SK-N-SH (cell line): ENCODE data around the gene DPPA2. TPM values are rescaled to one million over a fixed set of nuclear protein-coding genes. Genes with fewer than 3 reads are reported as not detected.

ENCODE experiments used
- CTCF ChIA-PET: fragments of 300-600, 350-600 bp; formaldehyde crosslinking; extraction: SDS; loops from one replicate; lab custom pipeline; 2021; lab: Yijun Ruan, JAX
- POLR2A ChIA-PET: fragments of 350-600 bp; sonication (Branson Sonifier 250); formaldehyde crosslinking; extraction: SDS; loops from one replicate; lab custom pipeline; 2020; ENCODE audit warnings: antibody characterized with exemption, inconsistent platforms; lab: Yijun Ruan, JAX
- DNase-seq: peaks from one replicate; pipeline ENCODE4 v3.0.0; 2012
- H2AFZ ChIP-seq: fragments of 200-600 bp; sonication (generic); 2 replicates; pipeline ENCODE4 v1.8.1; 2016; ENCODE audit warnings: antibody characterized with exemption, mild to moderate bottlenecking, low read depth
- H3F3A ChIP-seq: fragments of 200-600 bp; sonication (generic); replicated peaks from 2 replicates; pipeline ENCODE3; 2016; ENCODE audit warnings: antibody characterized with exemption, mild to moderate bottlenecking; ENCODE audit not compliant: insufficient read depth
- H3K27ac ChIP-seq, 2 experiments: fragments of 200-500 bp in 1 of 2; fragments of 200-600 bp in 1 of 2; sonication (Bioruptor generic) in 1 of 2; sonication (generic), shearing (Covaris generic) in 1 of 2; 2 replicates each; pipeline versions ENCODE4 v1.5.1 to v1.6.1; 2014 to 2016; ENCODE audit warnings: low read depth in 2 of 2, inconsistent platforms in 1 of 2, low read length in 1 of 2, mild to moderate bottlenecking in 1 of 2, mixed read lengths in 1 of 2
- H3K27me3 ChIP-seq: fragments of 200-600 bp; sonication (generic), shearing (Covaris generic); 2 replicates; pipeline ENCODE4 v1.6.1; 2016; ENCODE audit warnings: mixed run types; ENCODE audit not compliant: insufficient read depth
- H3K36me3 ChIP-seq, 2 experiments: fragments of 200-500 bp in 1 of 2; fragments of 200-600 bp in 1 of 2; sonication (Bioruptor generic) in 1 of 2; sonication (generic) in 1 of 2; replicated peaks in 1 of 2; 2 replicates each; pipeline versions ENCODE3 to v1.5.1; 2014 to 2016; ENCODE audit warnings: low read length in 1 of 2, mild to moderate bottlenecking in 1 of 2; ENCODE audit not compliant: insufficient read depth in 2 of 2, control insufficient read depth in 1 of 2
- H3K4me1 ChIP-seq, 2 experiments: fragments of 200-500 bp in 1 of 2; fragments of 200-600 bp in 1 of 2; sonication (Bioruptor generic) in 1 of 2; sonication (generic), shearing (Covaris generic) in 1 of 2; 2 replicates each; pipeline versions ENCODE4 v1.5.1 to v1.6.1; 2014 to 2016; ENCODE audit warnings: low read depth in 1 of 2, low read length in 1 of 2, mixed run types in 1 of 2; ENCODE audit not compliant: insufficient read depth in 2 of 2, control insufficient read depth in 1 of 2
- H3K4me2 ChIP-seq: fragments of 200-600 bp; sonication (generic), shearing (Covaris generic); 2 replicates; pipeline ENCODE4 v1.6.1; 2017; ENCODE audit warnings: mixed run types
- H3K4me3 ChIP-seq, 2 experiments: fragments of 200-500 bp in 1 of 2; fragments of 200-600 bp in 1 of 2; sonication (Bioruptor generic) in 1 of 2; sonication (generic), shearing (Covaris generic) in 1 of 2; 2 replicates each; pipeline versions ENCODE4 v1.5.1 to v1.8.1; 2014 to 2016; ENCODE audit warnings: low read depth in 2 of 2, inconsistent platforms in 1 of 2, low read length in 1 of 2, mild to moderate bottlenecking in 1 of 2, mixed read lengths in 1 of 2, moderate library complexity in 1 of 2
- H3K79me2 ChIP-seq: fragments of 200-600 bp; sonication (generic); 2 replicates; pipeline ENCODE4 v1.8.1; 2017; ENCODE audit warnings: mild to moderate bottlenecking; ENCODE audit not compliant: insufficient read depth
- H3K9ac ChIP-seq: fragments of 200-600 bp; sonication (generic); 2 replicates; pipeline ENCODE4 v1.6.1; 2017; ENCODE audit warnings: mixed run types
- H3K9me2 ChIP-seq: fragments of 200-600 bp; sonication (generic); 2 replicates; pipeline ENCODE4 v1.6.1; 2017; ENCODE audit warnings: mixed run types
- H3K9me3 ChIP-seq: fragments of 200-600 bp; sonication (generic); 2 replicates; pipeline ENCODE4 v1.6.1; 2017; ENCODE audit warnings: mixed run types, mild to moderate bottlenecking, moderate library complexity
- H4K20me1 ChIP-seq: fragments of 200-600 bp; sonication (generic); 2 replicates; pipeline ENCODE4 v1.6.1; 2017; ENCODE audit warnings: mild to moderate bottlenecking, mixed run types; ENCODE audit not compliant: insufficient read depth
- CHD2 ChIP-seq: fragments of 150-350 bp; IDR thresholded peaks from 2 replicates; pipeline ENCODE4 v1.6.1; 2018; ENCODE audit warnings: low read length; ENCODE audit not compliant: partially characterized antibody
- EP300 ChIP-seq, 2 experiments: IDR thresholded peaks; 2 replicates each; pipeline versions ENCODE4 v1.4.0 to v1.6.1; 2012; ENCODE audit warnings: borderline replicate concordance in 1 of 2, low read depth in 1 of 2, low read length in 1 of 2
- EZH2phosphoT487 ChIP-seq: fragments of 200-600 bp; sonication (generic); IDR thresholded peaks from 2 replicates; pipeline ENCODE4 v1.6.1; 2017; ENCODE audit warnings: low read depth, mixed run types, mild to moderate bottlenecking, antibody characterized with exemption, moderate library complexity, borderline replicate concordance
- FOXM1 ChIP-seq: IDR thresholded peaks from 2 replicates; pipeline ENCODE4 v1.4.0; 2012; ENCODE audit warnings: low read depth, mild to moderate bottlenecking
- IRF3 ChIP-seq: fragments of 150-350 bp; IDR thresholded peaks from 2 replicates; pipeline ENCODE4 v1.6.1; 2016; ENCODE audit warnings: mild to moderate bottlenecking, low read depth, low read length
- JUND ChIP-seq: IDR thresholded peaks from 2 replicates; pipeline ENCODE4 v1.4.0; 2012
- MEF2A ChIP-seq: IDR thresholded peaks from 2 replicates; pipeline ENCODE4 v1.4.0; 2012; ENCODE audit warnings: low read depth, borderline replicate concordance
- NRF1 ChIP-seq: IDR thresholded peaks from 2 replicates; pipeline ENCODE4 v1.6.1; 2012; ENCODE audit warnings: low read depth, mild to moderate bottlenecking, low read length
- PBX3 ChIP-seq: IDR thresholded peaks from 2 replicates; pipeline ENCODE4; 2012
- RFX5 ChIP-seq: IDR thresholded peaks from 2 replicates; pipeline ENCODE4 v1.6.1; 2012; ENCODE audit warnings: mild to moderate bottlenecking, improper control_type of control experiment, low read length
- RXRA ChIP-seq: IDR thresholded peaks from 2 replicates; pipeline ENCODE4 v1.4.0; 2012; ENCODE audit warnings: low read depth, mild to moderate bottlenecking, borderline replicate concordance
- SMC3 ChIP-seq: IDR thresholded peaks from 2 replicates; pipeline ENCODE4 v1.6.1; 2012; ENCODE audit warnings: low read depth, low read length, improper control_type of control experiment
- YY1 ChIP-seq: IDR thresholded peaks from 2 replicates; pipeline ENCODE4 v1.4.0; 2012; ENCODE audit warnings: low read depth, mild to moderate bottlenecking
- WGBS: methylation state at CpG from one replicate; pipeline ENCODE4 v1.1.6; 2017; ENCODE audit warnings: low lambda C conversion rate; 5-methylcytosine and 5-hydroxymethylcytosine counted together
- polyA plus RNA-seq, 3 experiments: library from polyadenylated mRNA; depleted of rRNA; stranded (reverse); fragments of >200 nt; gene quantifications; 2 replicates each; pipeline ENCODE4 v1.2.3, GENCODE V29; 2012
- TF ChIP-seq, protein P1 (sequence below): IDR thresholded peaks from 2 replicates; pipeline ENCODE4 v1.4.0; 2012; ENCODE audit warnings: low read depth
- TF ChIP-seq, protein P2 (sequence below): IDR thresholded peaks from 2 replicates; pipeline ENCODE4 v1.4.0; 2012; ENCODE audit warnings: low read depth, borderline replicate concordance

Gene DPPA2
- polyA plus RNA-seq, 1 of the 3 experiments (the other 2 are of a cell fraction): not detected

GRCh38 chr3:109355625-109356441 is 39.5 kb upstream of the DPPA2 start (continued):
- TF ChIP-seq PBX3 (no peak), MEF2A (no peak)

DNA sequence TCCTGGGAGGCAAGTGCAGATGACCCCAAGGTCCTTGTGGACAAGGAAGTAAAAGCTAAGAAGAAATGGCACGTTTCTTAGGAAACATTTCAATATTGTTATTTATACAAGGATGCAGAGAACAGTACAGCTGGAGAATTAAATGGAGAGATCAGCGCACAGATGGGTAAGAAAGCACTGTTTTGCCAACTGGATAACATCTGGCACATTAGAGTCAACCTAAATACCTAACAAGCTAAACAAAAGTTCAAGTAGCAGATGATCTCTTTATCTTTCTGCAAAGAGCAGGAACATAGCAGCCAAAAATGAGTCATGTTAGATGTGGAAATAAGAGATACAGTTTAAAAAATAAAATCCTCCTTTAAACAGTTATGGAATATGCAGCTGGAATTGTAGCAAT is 36.7 kb upstream of the DPPA2 start:
- Histone ChIP-seq H3K27ac (no peak overlapping the region), H3K4me3 (no peak overlapping the region), H3K4me2 (no peak overlapping the region), H4K20me1 (no peaks in the 10 kb centered on the region), H3K9me3 (no peaks in the 10 kb centered on the region), H3K9ac (no peak overlapping the region), H3K9me2 (no peaks in the 10 kb centered on the region), H3F3A (no peaks in the 10 kb centered on the region), H2AFZ (no peak overlapping the region)
- ChIA-PET POLR2A (no interaction called here), CTCF (interaction anchor here (1.1 kb wide), 1 partner anchor 11 kb away, joined by 4 read pairs; no protein-coding TSS in a partner anchor)
- DNase-seq: no peak
- TF ChIP-seq YY1 (no peak), JUND (no peak), SMC3 (no peak), PBX3 (no peak), IRF3 (no peak), EP300 (IDR thresholded peaks at IDR 0.05; ENCODE audit: borderline replicate concordance in 1 of 2, low read depth in 1 of 2, low read length in 1 of 2) (no peak), FOXM1 (no peak), RFX5 (no peak), EZH2phosphoT487 (no peak), RXRA (no peak), NRF1 (no peak), CHD2 (no peak)
- TF ChIP-seq, protein P1, sequence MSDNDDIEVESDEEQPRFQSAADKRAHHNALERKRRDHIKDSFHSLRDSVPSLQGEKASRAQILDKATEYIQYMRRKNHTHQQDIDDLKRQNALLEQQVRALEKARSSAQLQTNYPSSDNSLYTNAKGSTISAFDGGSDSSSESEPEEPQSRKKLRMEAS: no peak
- TF ChIP-seq, protein P2, sequence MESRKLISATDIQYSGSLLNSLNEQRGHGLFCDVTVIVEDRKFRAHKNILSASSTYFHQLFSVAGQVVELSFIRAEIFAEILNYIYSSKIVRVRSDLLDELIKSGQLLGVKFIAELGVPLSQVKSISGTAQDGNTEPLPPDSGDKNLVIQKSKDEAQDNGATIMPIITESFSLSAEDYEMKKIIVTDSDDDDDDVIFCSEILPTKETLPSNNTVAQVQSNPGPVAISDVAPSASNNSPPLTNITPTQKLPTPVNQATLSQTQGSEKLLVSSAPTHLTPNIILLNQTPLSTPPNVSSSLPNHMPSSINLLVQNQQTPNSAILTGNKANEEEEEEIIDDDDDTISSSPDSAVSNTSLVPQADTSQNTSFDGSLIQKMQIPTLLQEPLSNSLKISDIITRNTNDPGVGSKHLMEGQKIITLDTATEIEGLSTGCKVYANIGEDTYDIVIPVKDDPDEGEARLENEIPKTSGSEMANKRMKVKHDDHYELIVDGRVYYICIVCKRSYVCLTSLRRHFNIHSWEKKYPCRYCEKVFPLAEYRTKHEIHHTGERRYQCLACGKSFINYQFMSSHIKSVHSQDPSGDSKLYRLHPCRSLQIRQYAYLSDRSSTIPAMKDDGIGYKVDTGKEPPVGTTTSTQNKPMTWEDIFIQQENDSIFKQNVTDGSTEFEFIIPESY: no peak
- TF ChIP-seq, all 33 proteins: peak for 0
- no peaks in the 10 kb centered on the region for H3K79me2 ChIP-seq
- H3K4me1 ChIP-seq: no peaks in the 10 kb centered on the region
- WGBS: 27% methylated on average over 2 of the region's 2 CpGs
- no peaks in the 10 kb centered on the region for H3K27me3 ChIP-seq
- no peaks in the 10 kb centered on the region for H3K36me3 ChIP-seq
